Keratinocyte (primary cell): ENCODE measurements around the gene MISP. TPM values are rescaled to one million over a fixed set of nuclear protein-coding genes. Genes with fewer than 3 reads are reported as not detected.

Experiments used
- DNase-seq: peaks from one replicate; pipeline ENCODE4 v3.0.0-alpha.2; 2011; ENCODE audit warnings: low read depth, missing footprints, low spot score
- FAIRE-seq: peaks from 2 replicates; lab custom pipeline; 2011; peaks lifted over from hg19 to GRCh38; lab: Jason Lieb, UNC
- H2AFZ ChIP-seq: 2 replicates; pipeline ENCODE4 v1.6.0; 2012; ENCODE audit warnings: low read length, control low read depth, inconsistent platforms; ENCODE audit not compliant: control insufficient read depth
- H3K27ac ChIP-seq: 2 replicates; pipeline ENCODE4 v1.5.1; 2011; ENCODE audit warnings: low read length; ENCODE audit not compliant: control insufficient read depth, insufficient read depth
- H3K27me3 ChIP-seq: 3 replicates; pipeline ENCODE4 v1.6.0; 2011; ENCODE audit warnings: low read length; ENCODE audit not compliant: control insufficient read depth, insufficient read depth; ENCODE audit errors: extremely low read depth
- H3K36me3 ChIP-seq, 2 experiments: 2 replicates in 1 of 2; 3 replicates in 1 of 2; pipeline ENCODE4 v1.5.1; 2011; ENCODE audit warnings: low read length in 2 of 2, mild to moderate bottlenecking in 1 of 2; ENCODE audit not compliant: control insufficient read depth in 2 of 2, insufficient read depth in 2 of 2; ENCODE audit errors: extremely low read depth in 1 of 2
- H3K4me1 ChIP-seq: 3 replicates; pipeline ENCODE4 v1.5.1; 2011; ENCODE audit warnings: low read length; ENCODE audit not compliant: control insufficient read depth, insufficient read depth; ENCODE audit errors: extremely low read depth
- H3K4me2 ChIP-seq: 3 replicates; pipeline ENCODE4 v1.6.0; 2011; ENCODE audit warnings: low read depth, low read length; ENCODE audit not compliant: control insufficient read depth, insufficient read depth; ENCODE audit errors: extremely low read depth
- H3K4me3 ChIP-seq, 3 experiments: fragments of 200-600 bp in 1 of 3; sonication (generic) in 1 of 3; 2 replicates in 2 of 3; 3 replicates in 1 of 3; pipeline ENCODE4 v1.5.1; 2011 to 2016; ENCODE audit warnings: low read length in 3 of 3, mild to moderate bottlenecking in 3 of 3, control low read depth in 2 of 3, inconsistent platforms in 1 of 3, low read depth in 1 of 3, mixed read lengths in 1 of 3, mixed run types in 1 of 3, moderate library complexity in 1 of 3; ENCODE audit not compliant: control insufficient read depth in 2 of 3, insufficient read depth in 2 of 3; ENCODE audit errors: extremely low read depth in 1 of 3
- H3K79me2 ChIP-seq: 2 replicates; pipeline ENCODE4 v1.6.0; 2012; ENCODE audit warnings: low read length; ENCODE audit not compliant: control insufficient read depth, insufficient read depth
- H3K9ac ChIP-seq: 3 replicates; pipeline ENCODE4 v1.6.0; 2011; ENCODE audit warnings: low read length; ENCODE audit not compliant: control insufficient read depth, insufficient read depth; ENCODE audit errors: extremely low read depth
- H3K9me1 ChIP-seq: 3 replicates; pipeline ENCODE4 v1.6.0; 2011; ENCODE audit warnings: low read length; ENCODE audit not compliant: control insufficient read depth, insufficient read depth; ENCODE audit errors: extremely low read depth
- H3K9me3 ChIP-seq: 2 replicates; pipeline ENCODE4 v1.5.1; 2012; ENCODE audit warnings: low read depth, low read length; ENCODE audit not compliant: control insufficient read depth
- H4K20me1 ChIP-seq: 3 replicates; pipeline ENCODE4 v1.6.0; 2011; ENCODE audit warnings: low read length; ENCODE audit not compliant: control insufficient read depth, insufficient read depth; ENCODE audit errors: extremely low read depth
- CTCF ChIP-seq, 3 experiments: IDR thresholded peaks in 1 of 3; conservative IDR thresholded peaks in 1 of 3; optimal IDR thresholded peaks in 1 of 3; 2 replicates in 2 of 3; 3 replicates in 1 of 3; pipeline versions ENCODE3 to v1.5.1; 2011; ENCODE audit warnings: low read length in 3 of 3, mild to moderate bottlenecking in 3 of 3, moderate library complexity in 2 of 3, control low read depth in 1 of 3, inconsistent platforms in 1 of 3; ENCODE audit not compliant: insufficient read depth in 2 of 3; ENCODE audit errors: extremely low read depth in 1 of 3
- EZH2 ChIP-seq: IDR thresholded peaks from one replicate; pipeline ENCODE4 v1.6.1; 2012; ENCODE audit warnings: inconsistent platforms, mild to moderate bottlenecking, low read length, moderate library complexity
- dilution Hi-C: fragments of 300-500 bp; cut with MboI; formaldehyde crosslinking; loops from one replicate; pipeline ENCODE4 v1.7.0; 2020; ENCODE audit warnings: low sequenced_read_pairs; ENCODE audit not compliant: extremely low pct_ligation_motif_present
- polyA plus RNA-seq, 5 experiments: library from polyadenylated mRNA; depleted of rRNA in 3 of 5; stranded (reverse) in 3 of 5; stranded (forward) in 1 of 5; unstranded in 1 of 5; fragments of >200 nt; gene quantifications; 1 replicate in 1 of 5; 2 replicates in 3 of 5; 3 replicates in 1 of 5; pipeline versions ENCODE4 v1.2.1 to v1.2.3, GENCODE V29; 2011 to 2012; ENCODE audit warnings: missing spikeins in 2 of 5, low read depth in 1 of 5, low replicate concordance in 1 of 5

Gene MISP
- polyA plus RNA-seq, 1 donor (not counting 4 experiments of a cell fraction or from before 2014, with no cell fraction given) = 17.5 TPM

GRCh38 chr19:729965-730668, 20.8 kb upstream of the MISP start:
- Histone ChIP-seq H2AFZ (no peak overlapping the region), H3K79me2 (no peaks in the 10 kb centered on the region), H3K9ac (no peak overlapping the region), H3K9me3 (no peaks in the 10 kb centered on the region), H3K27ac (no peak overlapping the region), H3K4me3 (no peak overlapping the region), H3K36me3 (no peaks in the 10 kb centered on the region), H3K4me2 (no peak overlapping the region), H4K20me1 (no peaks in the 10 kb centered on the region), H3K9me1 (no peaks in the 10 kb centered on the region), H3K4me1 (no peaks in the 10 kb centered on the region), H3K27me3 (no peaks in the 10 kb centered on the region)
- DNase-seq (no peak), FAIRE-seq (no peak)
- dilution Hi-C loops = no loop called here
- TF ChIP-seq EZH2 (no peak), CTCF (optimal IDR thresholded peaks at IDR 0.05 in 1 of 3, IDR thresholded peaks at IDR 0.05 in 1 of 3, conservative IDR thresholded peaks at IDR 0.05 in 1 of 3; ENCODE audit: extremely low read depth in 1 of 3, insufficient read depth in 2 of 3, low read length in 3 of 3) (no peak)

GRCh38 chr19:731000-731399, 19.9 kb upstream of the MISP start:
- no peak overlapping the region for H3K9ac ChIP-seq
- H2AFZ ChIP-seq = no peak overlapping the region
- H3K4me3 ChIP-seq = no peak overlapping the region
- no peaks in the 10 kb centered on the region for H3K79me2 ChIP-seq
- no peaks in the 10 kb centered on the region for H3K9me3 ChIP-seq
- FAIRE-seq = no peak
- no peak for DNase-seq
- dilution Hi-C loops = no loop called here
- no peaks in the 10 kb centered on the region for H4K20me1 ChIP-seq
- H3K4me1 ChIP-seq = no peaks in the 10 kb centered on the region
- TF ChIP-seq CTCF (optimal IDR thresholded peaks at IDR 0.05 in 1 of 3, IDR thresholded peaks at IDR 0.05 in 1 of 3, conservative IDR thresholded peaks at IDR 0.05 in 1 of 3; ENCODE audit: extremely low read depth in 1 of 3, insufficient read depth in 2 of 3, low read length in 3 of 3) = no peak
- TF ChIP-seq EZH2 = no peak
- no peak overlapping the region for H3K27ac ChIP-seq
- no peak overlapping the region for H3K4me2 ChIP-seq
- no peaks in the 10 kb centered on the region for H3K36me3 ChIP-seq
- H3K9me1 ChIP-seq = no peaks in the 10 kb centered on the region
- H3K27me3 ChIP-seq = no peaks in the 10 kb centered on the region
